OCI-LY7 (cell line): Measurements from ENCODE around the gene TAAR2. TPM values are rescaled to one million over a fixed set of nuclear protein-coding genes. Genes with fewer than 3 reads are reported as not detected.

ENCODE experiments used
- BruUV-seq: library from RNA; stranded (reverse); fragments of 400-500 nt; replicated peaks from 2 replicates; lab custom pipeline; 2021; lab: Mats Ljungman, UMichigan
- CTCF ChIA-PET: fragments of 300-600 bp; sonication (Branson Sonifier 250); formaldehyde crosslinking; loops from one replicate; lab custom pipeline; 2022; ENCODE audit warnings: antibody characterized with exemption; ENCODE audit not compliant: unreplicated experiment; lab: Charles Lee
- POLR2A ChIA-PET: fragments of 300-600 bp; sonication (Branson Sonifier 250); formaldehyde crosslinking; loops from one replicate; lab custom pipeline; 2022; ENCODE audit warnings: antibody characterized with exemption; lab: Charles Lee
- DNase-seq: peaks from one replicate; pipeline ENCODE4 v3.0.0-alpha.2; 2015; ENCODE audit warnings: low spot score
- H2AFZ ChIP-seq: fragments of 200-600 bp; sonication (generic), shearing (Covaris generic); 2 replicates; pipeline ENCODE4 v1.6.1; 2014; ENCODE audit warnings: mild to moderate bottlenecking, antibody characterized with exemption, low read length, moderate library complexity
- H3K27ac ChIP-seq: fragments of 200-600 bp; sonication (generic); 2 replicates; pipeline ENCODE4 v1.5.1; 2014; ENCODE audit warnings: mixed run types, low read depth, mild to moderate bottlenecking, moderate library complexity, low read length, inconsistent platforms; ENCODE audit not compliant: poor library complexity, severe bottlenecking
- H3K36me3 ChIP-seq: fragments of 200-600 bp; sonication (generic); 2 replicates; pipeline ENCODE4 v1.6.1; 2014; ENCODE audit warnings: mild to moderate bottlenecking, antibody characterized with exemption, low read length, moderate library complexity, mixed read lengths; ENCODE audit not compliant: insufficient read depth
- H3K4me1 ChIP-seq: fragments of 200-600 bp; sonication (generic); 2 replicates; pipeline ENCODE4 v1.5.1; 2014; ENCODE audit warnings: mild to moderate bottlenecking, low read length; ENCODE audit not compliant: insufficient read depth, poor library complexity, severe bottlenecking
- H3K4me2 ChIP-seq: fragments of 200-600 bp; sonication (generic); 2 replicates; pipeline ENCODE4 v1.6.1; 2014; ENCODE audit warnings: mild to moderate bottlenecking, low read length
- H3K4me3 ChIP-seq: fragments of 200-600 bp; sonication (generic); 2 replicates; pipeline ENCODE4 v1.5.1; 2014; ENCODE audit warnings: mild to moderate bottlenecking, low read depth, low read length; ENCODE audit not compliant: poor library complexity, severe bottlenecking
- H3K79me2 ChIP-seq: fragments of 200-600 bp; sonication (generic); 2 replicates; pipeline ENCODE4 v1.6.1; 2016; ENCODE audit warnings: low read depth, mild to moderate bottlenecking, low read length, moderate library complexity, mixed read lengths; ENCODE audit not compliant: insufficient read depth
- H3K9me2 ChIP-seq: fragments of 200-600 bp; sonication (generic); 2 replicates; pipeline ENCODE4 v1.6.1; 2016; ENCODE audit warnings: mild to moderate bottlenecking, low read length, mixed read lengths; ENCODE audit not compliant: insufficient read depth
- H3K9me3 ChIP-seq: fragments of 200-600 bp; sonication (generic); 2 replicates; pipeline ENCODE4 v1.6.1; 2014; ENCODE audit warnings: mild to moderate bottlenecking, mixed run types, low read length, mixed read lengths
- H4K20me1 ChIP-seq: fragments of 200-600 bp; sonication (generic); 2 replicates; pipeline ENCODE4 v1.6.1; 2014; ENCODE audit warnings: mild to moderate bottlenecking, antibody characterized with exemption, low read length, moderate library complexity, mixed read lengths; ENCODE audit not compliant: insufficient read depth
- EZH2phosphoT487 ChIP-seq: fragments of 200-600 bp; sonication (generic); IDR thresholded peaks from 2 replicates; pipeline ENCODE4 v1.6.1; 2018; ENCODE audit warnings: low read depth, borderline replicate concordance, mild to moderate bottlenecking, mixed run types, antibody characterized with exemption, low read length, moderate library complexity, mixed read lengths
- intact Hi-C: fragments of 100-400 bp; cut with micrococcal nuclease; formaldehyde crosslinking; loops from one replicate; pipeline ENCODE4 v1.10.0; 2022; ENCODE audit not compliant: unreplicated experiment
- total RNA-seq, 2 experiments: library from RNA; depleted of rRNA in 1 of 2; stranded (reverse); fragments of >200 nt in 1 of 2; shearing (Covaris generic) in 1 of 2; gene quantifications; 2 replicates each; pipeline ENCODE4 v1.2.3, GENCODE V29; 2014 to 2022
- TF ChIP-seq, protein P1 (sequence below): fragments of 200-600 bp; sonication (generic); conservative IDR thresholded peaks from 2 replicates; pipeline ENCODE4 v1.5.1; 2014; ENCODE audit warnings: mild to moderate bottlenecking, antibody characterized with exemption, low read length, moderate library complexity, mixed read lengths

The TAAR2 gene
- total RNA-seq, 2 experiments from 2014 or later, result not detected

GRCh38 chr6:132568611-132569010 lies 55.5 kb downstream of the TAAR2 start:
- Histone ChIP-seq H3K79me2 (no peaks in the 10 kb centered on the region), H3K4me1 (no peaks in the 10 kb centered on the region), H3K9me3 (no peaks in the 10 kb centered on the region), H4K20me1 (no peaks in the 10 kb centered on the region), H3K4me3 (no peak overlapping the region), H3K36me3 (no peaks in the 10 kb centered on the region), H3K9me2 (no peaks in the 10 kb centered on the region), H3K4me2 (no peak overlapping the region), H2AFZ (no peak overlapping the region), H3K27ac (no peak overlapping the region)
- no TSS peak for BruUV-seq
- CTCF ChIA-PET, result no interaction called here
- intact Hi-C loops, result no loop called here
- DNase-seq, result no peak
- POLR2A ChIA-PET, result interaction anchor here (0.6 to 1.1 kb wide), 2 partner anchors 34 to 497 kb away, joined by 3 to 5 read pairs; no protein-coding TSS in a partner anchor
- TF ChIP-seq EZH2phosphoT487, result no peak

DNA sequence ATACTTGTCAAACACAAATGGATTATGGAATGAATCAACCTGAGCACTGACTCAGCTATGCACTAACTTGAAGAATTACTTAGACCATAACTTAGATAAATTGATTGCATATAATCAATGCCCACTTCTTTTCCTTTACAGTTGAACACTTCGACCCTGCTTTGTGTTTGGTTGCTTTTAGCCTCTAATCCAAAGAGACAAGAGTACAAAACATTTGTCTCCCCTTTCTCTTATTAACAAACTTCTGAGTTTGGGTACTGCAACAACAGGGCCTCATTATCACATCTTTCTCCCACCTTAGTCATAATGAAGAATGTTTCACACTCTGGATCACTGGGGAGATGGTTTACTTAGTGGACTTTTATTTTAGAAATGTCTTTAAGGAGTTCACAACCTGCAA lies 56.5 kb downstream of the TAAR2 start:
- intact Hi-C loops, result no loop called here
- H3K4me1 ChIP-seq, result no peaks in the 10 kb centered on the region
- BruUV-seq, result no TSS peak

More for the DNA sequence above, 56.5 kb downstream of the TAAR2 start:
- TF ChIP-seq, protein P1, sequence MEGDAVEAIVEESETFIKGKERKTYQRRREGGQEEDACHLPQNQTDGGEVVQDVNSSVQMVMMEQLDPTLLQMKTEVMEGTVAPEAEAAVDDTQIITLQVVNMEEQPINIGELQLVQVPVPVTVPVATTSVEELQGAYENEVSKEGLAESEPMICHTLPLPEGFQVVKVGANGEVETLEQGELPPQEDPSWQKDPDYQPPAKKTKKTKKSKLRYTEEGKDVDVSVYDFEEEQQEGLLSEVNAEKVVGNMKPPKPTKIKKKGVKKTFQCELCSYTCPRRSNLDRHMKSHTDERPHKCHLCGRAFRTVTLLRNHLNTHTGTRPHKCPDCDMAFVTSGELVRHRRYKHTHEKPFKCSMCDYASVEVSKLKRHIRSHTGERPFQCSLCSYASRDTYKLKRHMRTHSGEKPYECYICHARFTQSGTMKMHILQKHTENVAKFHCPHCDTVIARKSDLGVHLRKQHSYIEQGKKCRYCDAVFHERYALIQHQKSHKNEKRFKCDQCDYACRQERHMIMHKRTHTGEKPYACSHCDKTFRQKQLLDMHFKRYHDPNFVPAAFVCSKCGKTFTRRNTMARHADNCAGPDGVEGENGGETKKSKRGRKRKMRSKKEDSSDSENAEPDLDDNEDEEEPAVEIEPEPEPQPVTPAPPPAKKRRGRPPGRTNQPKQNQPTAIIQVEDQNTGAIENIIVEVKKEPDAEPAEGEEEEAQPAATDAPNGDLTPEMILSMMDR, result no peak
- no peak for TF ChIP-seq EZH2phosphoT487
- Histone ChIP-seq H3K27ac (no peak overlapping the region), H3K9me3 (no peaks in the 10 kb centered on the region), H2AFZ (no peak overlapping the region), H4K20me1 (no peaks in the 10 kb centered on the region), H3K9me2 (no peaks in the 10 kb centered on the region), H3K79me2 (no peaks in the 10 kb centered on the region), H3K4me2 (no peak overlapping the region), H3K4me3 (no peak overlapping the region), H3K36me3 (no peaks in the 10 kb centered on the region)
- ChIA-PET POLR2A (interaction anchor here (0.6 to 1.6 kb wide), 4 partner anchors 11 to 1573 kb away, joined by 3 to 4 read pairs (median 3); no protein-coding TSS in a partner anchor), CTCF (no interaction called here)
- no peak for DNase-seq

Other genes starting within 250 kb of the TAAR2 start
- 0.05 TPM in 1 of 2 replicates, not detected in the other for gene MOXD1, start 222.8 kb downstream of the TAAR2 start, total RNA-seq (2014; rRNA removed; shearing (Covaris generic))
- gene MOXD1, start 222.8 kb downstream of the TAAR2 start, total RNA-seq (2022), result 0.20 and 0.74 TPM in 2 replicates
- 66.5 and 88.8 TPM in 2 replicates for gene STX7, start 111.2 kb downstream of the TAAR2 start, total RNA-seq (2014; rRNA removed; shearing (Covaris generic))
- 164 and 178 TPM in 2 replicates for gene STX7, start 111.2 kb downstream of the TAAR2 start, total RNA-seq (2022)
- gene TAAR9, start 86.0 kb downstream of the TAAR2 start, total RNA-seq (2014; rRNA removed; shearing (Covaris generic)), result not detected in 2 replicates
- not detected in 2 replicates for gene TAAR9, start 86.0 kb downstream of the TAAR2 start, total RNA-seq (2022)
- not detected in 2 replicates for gene TAAR8, start 71.6 kb downstream of the TAAR2 start, total RNA-seq (2014; rRNA removed; shearing (Covaris generic))
- not detected in 2 replicates for gene TAAR8, start 71.6 kb downstream of the TAAR2 start, total RNA-seq (2022)
- not detected in 2 replicates for gene TAAR6, start 54.0 kb downstream of the TAAR2 start, total RNA-seq (2014; rRNA removed; shearing (Covaris generic))
- not detected in 2 replicates for gene TAAR6, start 54.0 kb downstream of the TAAR2 start, total RNA-seq (2022)
- gene TAAR5, start 34.5 kb downstream of the TAAR2 start, total RNA-seq (2014; rRNA removed; shearing (Covaris generic)), result not detected in 2 replicates
- gene TAAR5, start 34.5 kb downstream of the TAAR2 start, total RNA-seq (2022), result not detected in 2 replicates
- gene TAAR1, start 34.9 kb upstream of the TAAR2 start, total RNA-seq (2014; rRNA removed; shearing (Covaris generic)), result not detected in 2 replicates
- gene TAAR1, start 34.9 kb upstream of the TAAR2 start, total RNA-seq (2022), result not detected in 2 replicates
- not detected in 2 replicates for gene VNN1, start 89.8 kb upstream of the TAAR2 start, total RNA-seq (2014; rRNA removed; shearing (Covaris generic))
- gene VNN1, start 89.8 kb upstream of the TAAR2 start, total RNA-seq (2022), result not detected in 2 replicates
- 22.7 and 25.5 TPM in 2 replicates for gene VNN2, start 133.6 kb upstream of the TAAR2 start, total RNA-seq (2014; rRNA removed; shearing (Covaris generic))
- 28.9 and 31.4 TPM in 2 replicates for gene VNN2, start 133.6 kb upstream of the TAAR2 start, total RNA-seq (2022)
- 5.0 and 6.0 TPM in 2 replicates for gene SLC18B1, start 174.4 kb upstream of the TAAR2 start, total RNA-seq (2014; rRNA removed; shearing (Covaris generic))
- 5.8 and 7.5 TPM in 2 replicates for gene SLC18B1, start 174.4 kb upstream of the TAAR2 start, total RNA-seq (2022)
- gene RPS12, start 190.3 kb upstream of the TAAR2 start, total RNA-seq (2014; rRNA removed; shearing (Covaris generic)), result 2,324 and 2,945 TPM in 2 replicates
- gene RPS12, start 190.3 kb upstream of the TAAR2 start, total RNA-seq (2022), result 1,739 and 1,804 TPM in 2 replicates